Measurements from ENCODE around the gene GPR171. TPM values are rescaled to one million over a fixed set of nuclear protein-coding genes. Genes with fewer than 3 reads are reported as not detected.

The GPR171 gene
- total and polyA plus RNA-seq, 10 donors = 2.7 to 40.4 (median 11.1) TPM

GRCh38 chr3:151183265-151183671 is 19.7 kb downstream of the GPR171 start:
- Histone ChIP-seq H3K9me3 (no peaks in the 10 kb centered on the region), H3K27ac (peak overlapping the region in 2 of 8 donors; percentile 18 to 60), H3K4me1 (peaks cover 0 to 6% (median 0%) of the 10 kb centered on the region in 6 donors), H3K27me3 (replicated peaks in 1 of 7) (no peaks in the 10 kb centered on the region), H3K4me3 (no peak overlapping the region), H3K36me3 (no peaks in the 10 kb centered on the region)
- 56 to 67% (median 60%) methylated on average over 5 of the region's 5 CpGs for WGBS, 5 donors
- intact Hi-C loops (cut with DNase I; ENCODE audit: low total_unique reads) = no loop called here
- DNase-seq = no peak
- peak in 1 of 3 donors; percentile 81 for TF ChIP-seq POLR2AphosphoS5 (IDR thresholded peaks at IDR 0.05)
- TF ChIP-seq CTCF (IDR thresholded peaks at IDR 0.05 in 8 of 11, conservative IDR thresholded peaks at IDR 0.05 in 3 of 11) = no peak
- no peak for TF ChIP-seq POLR2A (IDR thresholded peaks at IDR 0.05)

GRCh38 chr3:151182349-151183079 is 20.5 kb downstream of the GPR171 start:
- no peak for DNase-seq
- 81 to 89% (median 83%) methylated on average over 5 of the region's 5 CpGs for WGBS, 5 donors
- Histone ChIP-seq H3K27me3 (replicated peaks in 1 of 7) (no peaks in the 10 kb centered on the region), H3K4me3 (no peak overlapping the region), H3K27ac (peak overlapping the region in 2 of 8 donors; percentile 18 to 60), H3K9me3 (no peaks in the 10 kb centered on the region), H3K36me3 (no peaks in the 10 kb centered on the region), H3K4me1 (peaks cover 0 to 6% (median 0%) of the 10 kb centered on the region in 6 donors)
- intact Hi-C loops (cut with DNase I; ENCODE audit: low total_unique reads) = no loop called here
- TF ChIP-seq POLR2A (IDR thresholded peaks at IDR 0.05) (no peak), CTCF (IDR thresholded peaks at IDR 0.05 in 8 of 11, conservative IDR thresholded peaks at IDR 0.05 in 3 of 11) (no peak)

- Histone ChIP-seq H3K27ac (no peak overlapping the region), H3K9me3 (no peaks in the 10 kb centered on the region), H3K4me1 (peaks cover 0 to 12% (median 0%) of the 10 kb centered on the region in 6 donors), H3K36me3 (no peaks in the 10 kb centered on the region), H3K27me3 (replicated peaks in 1 of 7) (no peaks in the 10 kb centered on the region), H3K4me3 (no peak overlapping the region)
- intact Hi-C loops (cut with DNase I; ENCODE audit: low total_unique reads) = no loop called here
- 82 to 94% (median 85%) methylated on average over 2 of the region's 2 CpGs for WGBS, 5 donors
- TF ChIP-seq CTCF (IDR thresholded peaks at IDR 0.05 in 8 of 11, conservative IDR thresholded peaks at IDR 0.05 in 3 of 11) (no peak), POLR2AphosphoS5 (IDR thresholded peaks at IDR 0.05) (no peak), POLR2A (IDR thresholded peaks at IDR 0.05) (no peak)
- no peak for DNase-seq
Measured at GRCh38 chr3:151178208-151178845, 24.7 kb downstream of the GPR171 start.

- DNase-seq = no peak
- Histone ChIP-seq H3K27ac (no peak overlapping the region), H3K27me3 (replicated peaks in 1 of 7) (no peaks in the 10 kb centered on the region), H3K36me3 (no peaks in the 10 kb centered on the region), H3K4me1 (peaks cover 7 to 23% (median 11%) of the 10 kb centered on the region in 6 donors), H3K9me3 (no peaks in the 10 kb centered on the region), H3K4me3 (no peak overlapping the region)
- TF ChIP-seq CTCF (IDR thresholded peaks at IDR 0.05 in 8 of 11, conservative IDR thresholded peaks at IDR 0.05 in 3 of 11) = no peak
- TF ChIP-seq POLR2AphosphoS5 (IDR thresholded peaks at IDR 0.05) = no peak
- no peak for TF ChIP-seq POLR2A (IDR thresholded peaks at IDR 0.05)
- intact Hi-C loops (cut with DNase I; ENCODE audit: low total_unique reads) = no loop called here
- 94 to 100% (median 96%) methylated on average over 2 of the region's 2 CpGs for WGBS, 5 donors
Measured at GRCh38 chr3:151175952-151176351, 27.1 kb downstream of the GPR171 start.

All from spleen (tissue), 11 donors.